ENCODE results near the gene CASP6. TPM values are rescaled to one million over a fixed set of nuclear protein-coding genes. Genes with fewer than 3 reads are reported as not detected.
A peak's percentile ranks its signal among the peaks of the same experiment; 100 is the strongest.

Gene CASP6
- total RNA-seq, 1 donor from 2014 or later, result 7.0 TPM

DNA sequence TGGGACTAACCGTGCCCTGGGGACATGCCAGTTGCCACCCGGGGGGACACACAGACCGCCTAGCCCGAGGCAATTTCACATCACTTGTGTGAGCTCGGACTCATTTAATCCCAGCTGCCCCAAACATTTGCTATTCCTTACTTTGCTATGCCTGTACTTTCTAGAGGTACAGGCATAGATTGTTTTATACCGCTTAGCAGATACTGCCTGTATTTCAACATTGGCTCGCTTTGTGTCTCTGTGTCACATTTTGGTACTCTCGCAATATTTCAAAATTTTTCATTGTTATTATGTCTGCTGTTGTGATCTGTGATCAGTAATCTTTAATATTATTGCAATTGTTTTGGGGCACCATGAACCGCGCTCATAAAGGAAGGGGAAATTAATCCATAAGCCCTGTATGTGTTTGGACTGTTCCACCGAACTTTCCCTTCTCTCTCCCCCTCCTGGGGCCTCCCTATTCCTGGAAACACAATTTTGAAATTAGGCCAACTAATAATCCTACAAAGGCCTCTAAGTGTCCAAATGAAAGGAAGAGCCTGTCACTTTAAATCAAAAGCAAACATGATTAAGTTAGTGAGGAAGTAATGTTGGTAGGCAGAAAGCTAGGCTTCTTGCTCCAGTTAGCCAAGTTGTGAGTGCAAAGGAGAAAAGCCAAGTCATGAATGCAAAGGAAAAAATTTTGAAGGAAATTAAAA is 568 bp upstream of the CASP6 start:
- H3K27ac Mint-ChIP-seq, result no peak overlapping the region

DNA sequence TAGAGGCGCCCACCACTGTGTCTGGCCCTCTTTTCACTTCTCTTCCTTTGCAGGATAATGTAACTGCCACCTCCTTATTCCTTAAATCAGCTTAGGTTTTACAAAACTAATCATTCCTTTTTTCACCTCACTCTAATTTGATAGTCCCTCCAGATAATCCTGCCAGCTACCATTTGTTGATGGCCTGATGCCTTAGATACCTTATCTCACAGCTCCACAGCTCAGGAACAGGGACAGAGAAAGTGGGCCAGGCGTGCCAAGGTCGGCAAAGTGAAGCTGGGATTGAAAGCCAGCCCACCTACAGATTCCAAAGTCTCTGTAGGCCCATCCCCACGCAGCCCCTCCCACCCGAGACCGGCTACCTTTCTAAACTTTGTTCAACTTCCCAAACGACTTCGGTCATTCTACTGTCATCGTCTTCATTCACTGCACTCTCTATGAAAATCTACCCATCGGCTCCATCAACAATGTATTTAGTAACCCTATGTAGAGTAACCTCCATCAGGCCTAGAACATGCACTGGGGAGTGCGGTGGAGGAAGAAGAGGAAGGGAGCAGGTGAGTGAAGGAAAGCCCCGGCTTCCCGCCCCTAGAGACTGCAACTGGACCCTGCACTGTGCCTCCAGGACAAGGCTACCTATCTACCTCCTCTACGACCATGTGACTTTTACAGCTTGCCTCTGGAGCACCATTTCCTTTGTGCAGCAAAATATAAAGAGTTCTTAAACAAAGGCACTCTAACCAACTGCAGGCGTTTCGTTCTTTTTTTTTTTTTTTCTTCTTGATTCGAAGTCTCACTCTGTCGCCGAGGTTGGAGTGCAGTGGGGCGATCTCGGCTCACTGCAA is 1.5 kb downstream of the CASP6 start:
- ChIA-PET POLR2A (interaction anchor here (0.7 to 3.1 kb wide), 4 partner anchors 29 to 269 kb away, joined by 3 to 17 read pairs (median 6); partner anchors contain the start of genes MCUB and SEC24B), CTCF (interaction anchor here (1.5 kb wide), 1 partner anchor 268 kb away, joined by 3 read pairs; the partner anchor contains the start of gene SEC24B)
- Mint-ChIP-seq H3K36me3 (ENCODE audit: low read depth) (peaks cover 5% of the 10 kb centered on the region), H3K27ac (no peak overlapping the region), H3K4me3 (peak overlapping the region; percentile 93), H3K27me3 (no peaks in the 10 kb centered on the region), H3K4me1 (peaks cover 20% of the 10 kb centered on the region), H3K9me3 (no peaks in the 10 kb centered on the region)
- intact Hi-C loops (cut with micrococcal nuclease), result loop anchor here (2.0 to 5.0 kb wide), 5 partner anchors 49 to 291 kb away; partner anchors contain the start of gene SEC24B
- TF ChIP-seq, protein P1, sequence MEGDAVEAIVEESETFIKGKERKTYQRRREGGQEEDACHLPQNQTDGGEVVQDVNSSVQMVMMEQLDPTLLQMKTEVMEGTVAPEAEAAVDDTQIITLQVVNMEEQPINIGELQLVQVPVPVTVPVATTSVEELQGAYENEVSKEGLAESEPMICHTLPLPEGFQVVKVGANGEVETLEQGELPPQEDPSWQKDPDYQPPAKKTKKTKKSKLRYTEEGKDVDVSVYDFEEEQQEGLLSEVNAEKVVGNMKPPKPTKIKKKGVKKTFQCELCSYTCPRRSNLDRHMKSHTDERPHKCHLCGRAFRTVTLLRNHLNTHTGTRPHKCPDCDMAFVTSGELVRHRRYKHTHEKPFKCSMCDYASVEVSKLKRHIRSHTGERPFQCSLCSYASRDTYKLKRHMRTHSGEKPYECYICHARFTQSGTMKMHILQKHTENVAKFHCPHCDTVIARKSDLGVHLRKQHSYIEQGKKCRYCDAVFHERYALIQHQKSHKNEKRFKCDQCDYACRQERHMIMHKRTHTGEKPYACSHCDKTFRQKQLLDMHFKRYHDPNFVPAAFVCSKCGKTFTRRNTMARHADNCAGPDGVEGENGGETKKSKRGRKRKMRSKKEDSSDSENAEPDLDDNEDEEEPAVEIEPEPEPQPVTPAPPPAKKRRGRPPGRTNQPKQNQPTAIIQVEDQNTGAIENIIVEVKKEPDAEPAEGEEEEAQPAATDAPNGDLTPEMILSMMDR (IDR thresholded peaks at IDR 0.05), result no peak
- DNase-seq (no peak), ATAC-seq (ENCODE audit: low read depth) (no peak)

More for the DNA sequence above, 568 bp upstream of the CASP6 start:
- ATAC-seq (ENCODE audit: low read depth) (no peak), DNase-seq (no peak)
- intact Hi-C loops (cut with micrococcal nuclease), result loop anchor here (1.0 to 5.0 kb wide), 8 partner anchors 25 to 288 kb away; partner anchors contain the start of genes GAR1 and SEC24B
- Mint-ChIP-seq H3K4me3 (peak overlapping the region; percentile 93), H3K27me3 (no peaks in the 10 kb centered on the region), H3K36me3 (ENCODE audit: low read depth) (no peaks in the 10 kb centered on the region), H3K9me3 (no peaks in the 10 kb centered on the region), H3K4me1 (peaks cover 20% of the 10 kb centered on the region)
- TF ChIP-seq, protein P1 (IDR thresholded peaks at IDR 0.05), result no peak
- POLR2A ChIA-PET, result interaction anchor here (1.3 to 3.1 kb wide), 3 partner anchors 144 to 271 kb away, joined by 3 to 17 read pairs (median 7); partner anchors contain the start of genes MCUB and SEC24B
- CTCF ChIA-PET, result interaction anchor here (1.0 to 2.0 kb wide), 3 partner anchors 20 to 270 kb away, joined by 3 to 7 read pairs (median 5); partner anchors contain the start of genes PLA2G12A and SEC24B

DNA sequence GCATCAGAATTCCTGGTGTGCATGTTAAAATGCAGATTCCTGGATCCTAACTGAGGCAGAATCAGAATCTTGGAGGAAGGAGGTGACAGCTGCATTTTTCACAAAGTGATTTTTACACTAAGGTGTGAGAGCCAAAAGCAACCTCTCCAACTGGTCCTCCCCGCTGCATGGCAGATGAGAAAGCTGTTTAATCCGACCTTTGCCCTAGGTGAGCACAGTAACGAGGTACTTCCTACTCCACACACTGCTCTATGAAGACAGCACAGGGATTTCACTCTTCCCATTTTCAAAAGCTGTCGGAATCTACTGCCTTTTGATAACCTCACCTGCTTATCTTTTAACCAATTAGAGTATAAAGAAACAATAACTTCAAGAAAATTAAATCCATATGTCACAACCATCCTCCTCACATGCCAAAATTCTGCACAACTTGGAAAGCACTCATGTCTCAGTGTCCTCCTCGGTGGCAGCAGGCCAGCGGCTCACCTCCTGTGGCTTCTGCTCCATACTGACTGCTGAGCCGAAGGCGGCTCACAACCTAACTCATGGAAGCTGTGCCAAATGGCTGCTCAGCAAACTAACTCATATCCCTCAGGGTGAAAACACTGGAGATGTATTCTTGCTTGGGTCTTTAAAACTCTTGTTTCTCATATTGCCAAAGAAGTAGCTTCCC is 3.6 kb downstream of the CASP6 start:
- H3K27me3 Mint-ChIP-seq, result no peaks in the 10 kb centered on the region
- H3K9me3 Mint-ChIP-seq, result no peaks in the 10 kb centered on the region

DNA sequence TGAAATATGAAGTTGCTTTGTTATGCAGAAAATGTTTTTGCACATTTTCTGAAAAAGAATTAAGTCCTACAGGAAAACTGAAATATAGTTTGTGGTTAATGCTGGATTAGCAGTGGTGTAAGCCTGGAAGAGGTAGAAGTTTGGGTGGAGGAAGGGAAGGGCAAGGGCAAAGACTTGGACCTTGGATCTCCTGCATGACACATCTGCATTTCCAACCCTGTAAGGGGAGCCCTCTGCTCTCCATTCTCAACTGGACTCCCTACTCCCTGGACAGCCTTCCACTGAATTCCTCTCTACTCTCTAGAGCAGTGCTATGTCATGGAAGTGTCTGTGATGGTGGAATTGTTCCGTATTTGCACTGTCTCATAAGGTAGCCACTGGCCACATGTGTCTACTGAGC is 4.6 kb downstream of the CASP6 start:
- Mint-ChIP-seq H3K36me3 (ENCODE audit: low read depth) (peaks cover 15% of the 10 kb centered on the region), H3K27me3 (no peaks in the 10 kb centered on the region), H3K4me1 (peaks cover 14% of the 10 kb centered on the region), H3K4me3 (no peak overlapping the region), H3K27ac (no peak overlapping the region), H3K9me3 (no peaks in the 10 kb centered on the region)
- ChIA-PET CTCF (no interaction called here), POLR2A (no interaction called here)
- intact Hi-C loops (cut with micrococcal nuclease), result no loop called here
- TF ChIP-seq, protein P1 (IDR thresholded peaks at IDR 0.05), result no peak
- DNase-seq (no peak), ATAC-seq (ENCODE audit: low read depth) (no peak)

More for the DNA sequence above, 3.6 kb downstream of the CASP6 start:
- intact Hi-C loops (cut with micrococcal nuclease), result loop anchor here (5.0 kb wide), 2 partner anchors 47 to 293 kb away; no protein-coding TSS in a partner anchor
- DNase-seq (no peak), ATAC-seq (ENCODE audit: low read depth) (no peak)
- no peak overlapping the region for H3K4me3 Mint-ChIP-seq
- POLR2A ChIA-PET, result no interaction called here
- H3K27ac Mint-ChIP-seq, result no peak overlapping the region
- peaks cover 20% of the 10 kb centered on the region for H3K4me1 Mint-ChIP-seq
- peaks cover 8% of the 10 kb centered on the region for H3K36me3 Mint-ChIP-seq (ENCODE audit: low read depth)
- TF ChIP-seq, protein P1 (IDR thresholded peaks at IDR 0.05), result no peak
- CTCF ChIA-PET, result no interaction called here

Measured in activated B cell treated with CpG ODN at 0.5 μM for 24 hours (primary cell).